Fibroblast of mammary gland (primary cell): ENCODE results near the gene SLC25A22.

Experiments
- DNase-seq: peaks from one replicate; pipeline ENCODE4 v3.0.0-alpha.2; 2010; ENCODE audit warnings: low read depth
- H3K4me3 ChIP-seq: 2 replicates; pipeline ENCODE4 v1.5.1; 2011; ENCODE audit warnings: low read depth, mild to moderate bottlenecking, low read length, moderate library complexity; ENCODE audit not compliant: control insufficient read depth
- CTCF ChIP-seq: conservative IDR thresholded peaks from 2 replicates; pipeline ENCODE4 v1.5.1; 2011; ENCODE audit warnings: low read depth, low read length, inconsistent platforms; ENCODE audit not compliant: control insufficient read depth, insufficient read depth

SLC25A22 gene

GRCh38 chr11:810040-810567, 12.0 kb upstream of the SLC25A22 start:
- peak overlapping the region; percentile 92 for H3K4me3 ChIP-seq
- no peak for DNase-seq
- TF ChIP-seq CTCF: no peak

- DNase-seq: peak; percentile 95
- H3K4me3 ChIP-seq: peak within 1 kb of the TSS; percentile 92
- TF ChIP-seq CTCF: no peak
These were observed 11.4 kb upstream of the SLC25A22 start, which contains the start of gene RPLP2 for GRCh38 chr11:809287-810039. Gene RPLP2, plus strand, starts transcription at chr11:809967. Its CDS starts 268 bp downstream, at chr11:810235.

- peak; percentile 88 for DNase-seq
- H3K4me3 ChIP-seq: peak overlapping the region; percentile 92
- no peak for TF ChIP-seq CTCF
These were observed 10.6 kb upstream of the SLC25A22 start for GRCh38 chr11:808427-809286.

- H3K4me3 ChIP-seq: peak overlapping the region; percentile 63
- DNase-seq: no peak
- TF ChIP-seq CTCF: no peak
These were observed 6.5 kb upstream of the SLC25A22 start for GRCh38 chr11:804599-804964.

GRCh38 chr11:803770-804598, 5.9 kb upstream of the SLC25A22 start:
- TF ChIP-seq CTCF: no peak
- no peak for DNase-seq
- H3K4me3 ChIP-seq: peak overlapping the region; percentile 63

GRCh38 chr11:803467-803742, 5.3 kb upstream of the SLC25A22 start:
- peak overlapping the region; percentile 63 for H3K4me3 ChIP-seq
- TF ChIP-seq CTCF: no peak

More at GRCh38 chr11:803467-803742, 5.3 kb upstream of the SLC25A22 start:
- no peak for DNase-seq
